Mucosa of descending colon (tissue), 3 donors: Measurements from ENCODE around the gene ANKRD44. TPM values are rescaled to one million over a fixed set of nuclear protein-coding genes. Genes with fewer than 3 reads are reported as not detected.

Experiments used
- ATAC-seq: fragments of 200-7000 bp; cut with Tn5 transposase; one replicate; pipeline ENCODE4 v1.9.1; 2020; ENCODE audit warnings: mild to moderate bottlenecking, moderate library complexity
- DNase-seq, 3 donors: peaks; one replicate each; pipeline ENCODE4 v3.0.0-alpha.2; 2020
- H3K36me3 ChIP-seq: fragments of 200-600 bp; one replicate; pipeline ENCODE4 v1.8.0; 2021; ENCODE audit warnings: low read depth, mild to moderate bottlenecking
- H3K4me1 ChIP-seq: fragments of 200-600 bp; one replicate; pipeline ENCODE4 v1.8.0; 2021; ENCODE audit warnings: low read depth, mild to moderate bottlenecking
- H3K4me3 ChIP-seq: fragments of 200-600 bp; one replicate; pipeline ENCODE4 v1.8.0; 2021; ENCODE audit warnings: mild to moderate bottlenecking
- H3K9me3 ChIP-seq: fragments of 200-600 bp; one replicate; pipeline ENCODE4 v1.8.0; 2021; ENCODE audit warnings: mild to moderate bottlenecking
- CTCF ChIP-seq: fragments of 200-600 bp; IDR thresholded peaks from one replicate; pipeline ENCODE4 v1.8.0; 2022; ENCODE audit warnings: antibody characterized with exemption, mild to moderate bottlenecking
- intact Hi-C, 2 donors: fragments of 100-400 bp; cut with DNase I in 1 of 2; cut with micrococcal nuclease in 1 of 2; formaldehyde crosslinking; loops; one replicate each; pipeline versions ENCODE4 v1.11.0 to v1.11.1; 2022; cut with DNase I, micrococcal nuclease
- total RNA-seq, 3 donors: library from RNA; stranded (reverse); fragmentation: NEBNext Ultra II Directional in 2 of 3; extraction: Animal tissue kit (Norgen Biotek cat#: 25700) in 2 of 3; gene quantifications; one replicate each; pipeline versions ENCODE4 v1.2.1 to v1.2.4, GENCODE V29; 2021 to 2023
- donor health status: DM: no; HTN: no; CAD: no; lungs with moderate emphysema.
- donor health status: DM: no; HTN: no; CAD: no.
- donor health status: DM: no; HTN: yes; CAD: no.

Gene ANKRD44
- total RNA-seq, 3 donors from 2014 or later: 9.7 to 25.7 (median 13.7) TPM

- Histone ChIP-seq H3K36me3 (no peaks in the 10 kb centered on the region), H3K4me3 (no peak overlapping the region)
- intact Hi-C loops: no loop called here
Observed at GRCh38 chr2:197204519-197205250, 105.9 kb downstream of the ANKRD44 start.

GRCh38 chr2:197201874-197202273 lies 108.7 kb downstream of the ANKRD44 start:
- no peaks in the 10 kb centered on the region for H3K36me3 ChIP-seq
- H3K4me3 ChIP-seq: no peak overlapping the region
- intact Hi-C loops: no loop called here
- TF ChIP-seq CTCF: no peak
- H3K4me1 ChIP-seq: no peaks in the 10 kb centered on the region
- DNase-seq (no peak), ATAC-seq (no peak)
- H3K9me3 ChIP-seq: no peaks in the 10 kb centered on the region

More at GRCh38 chr2:197204519-197205250, 105.9 kb downstream of the ANKRD44 start:
- ATAC-seq (no peak), DNase-seq (no peak)
- Histone ChIP-seq H3K9me3 (no peaks in the 10 kb centered on the region), H3K4me1 (no peaks in the 10 kb centered on the region)
- TF ChIP-seq CTCF: no peak

- TF ChIP-seq CTCF: no peak
- no peak overlapping the region for H3K4me3 ChIP-seq
- intact Hi-C loops: no loop called here
- H3K9me3 ChIP-seq: no peaks in the 10 kb centered on the region
- no peaks in the 10 kb centered on the region for H3K36me3 ChIP-seq
- H3K4me1 ChIP-seq: no peaks in the 10 kb centered on the region
- ATAC-seq (no peak), DNase-seq (no peak)
Observed at GRCh38 chr2:197200762-197201058, 109.9 kb downstream of the ANKRD44 start.

- no peaks in the 10 kb centered on the region for H3K4me1 ChIP-seq
- DNase-seq (no peak), ATAC-seq (no peak)
- intact Hi-C loops: no loop called here
- TF ChIP-seq CTCF: no peak
- H3K9me3 ChIP-seq: no peaks in the 10 kb centered on the region
- no peaks in the 10 kb centered on the region for H3K36me3 ChIP-seq
- no peak overlapping the region for H3K4me3 ChIP-seq
Observed at GRCh38 chr2:197200051-197200761, 110.4 kb downstream of the ANKRD44 start.

GRCh38 chr2:197198890-197199289 lies 111.7 kb downstream of the ANKRD44 start:
- ATAC-seq (peak; percentile 90), DNase-seq (peak; percentile 57 to 84 (median 73))
- no peak for TF ChIP-seq CTCF
- H3K4me1 ChIP-seq: no peaks in the 10 kb centered on the region
- no peak overlapping the region for H3K4me3 ChIP-seq
- no peaks in the 10 kb centered on the region for H3K9me3 ChIP-seq
- H3K36me3 ChIP-seq: no peaks in the 10 kb centered on the region
- intact Hi-C loops: loop anchor here in 1 of 2 donors (5.0 kb wide), 1 partner anchor 108 kb away; no protein-coding TSS in a partner anchor
